ENCODE data around the gene SSU72. TPM values are rescaled to one million over a fixed set of nuclear protein-coding genes. Genes with fewer than 3 reads are reported as not detected.

The SSU72 gene
- total RNA-seq, 1 experiment from 2014 or later = 179 TPM

DNA sequence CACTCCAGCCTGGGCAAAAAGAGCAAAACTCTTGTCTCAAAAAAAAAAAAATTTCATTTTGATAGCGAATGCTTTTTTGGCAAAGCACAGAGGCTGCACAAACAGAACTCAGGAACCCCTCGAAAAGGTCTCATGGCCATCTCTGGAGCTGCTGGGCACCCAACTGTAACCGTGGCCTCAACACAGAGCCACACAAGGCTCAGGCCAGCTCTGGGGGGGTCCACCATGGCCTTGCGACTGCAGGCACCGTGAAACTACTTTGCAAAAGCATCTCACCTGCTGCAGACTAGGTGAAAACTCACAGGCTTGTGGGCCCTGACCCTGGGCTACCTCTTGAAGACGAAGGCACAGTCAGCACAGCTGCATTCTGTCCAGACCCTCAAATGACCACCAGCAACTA is 18.2 kb downstream of the SSU72 start:
- Mint-ChIP-seq H3K27me3 (ENCODE audit: low read depth) (no peaks in the 10 kb centered on the region; the same call in 1 of the 2 replicates), H3K4me1 (no peaks in the 10 kb centered on the region), H3K27ac (peak overlapping the region in 1 of 3 experiments; percentile 40; a peak in 1 of 7 replicates), H3K9me3 (no peaks in the 10 kb centered on the region), H3K4me3 (no peak overlapping the region), H3K36me3 (ENCODE audit: insufficient read depth in 1 of 3, low read depth in 3 of 3) (peaks cover 3 to 19% (median 11%) of the 10 kb centered on the region in 3 experiments; a peak in 5 of 7 replicates)
- Histone ChIP-seq H3K9ac (ENCODE audit: extremely low read depth, insufficient read length, low read length) (no peak overlapping the region), H4K5ac (ENCODE audit: insufficient read length, low read depth, low read length) (no peak overlapping the region), H4K20me1 (ENCODE audit: control insufficient read depth, insufficient read depth, insufficient read length) (no peaks in the 10 kb centered on the region), H3K23ac (ENCODE audit: insufficient read length, low read depth, low read length) (no peak overlapping the region), H2AK5ac (ENCODE audit: insufficient read length, low read length) (no peak overlapping the region), H3K18ac (ENCODE audit: insufficient read length, low read depth, low read length) (no peak overlapping the region), H2BK15ac (ENCODE audit: low read depth, low read length) (no peak overlapping the region), H3K79me1 (ENCODE audit: insufficient read depth, low read depth, low read length, poor library complexity, severe bottlenecking) (no peaks in the 10 kb centered on the region), H3K14ac (ENCODE audit: insufficient read depth, low read length) (no peak overlapping the region), H2BK12ac (ENCODE audit: insufficient read length, low read depth, low read length) (no peak overlapping the region), H3T11ph (ENCODE audit: low read length) (no peak overlapping the region), H2BK20ac (ENCODE audit: low read depth, low read length, poor library complexity, severe bottlenecking) (no peak overlapping the region), H3K79me2 (ENCODE audit: insufficient read depth, low read length) (no peaks in the 10 kb centered on the region), H4K91ac (ENCODE audit: insufficient read length, low read depth, low read length) (no peak overlapping the region), H2BK120ac (ENCODE audit: low read depth, low read length, poor library complexity, severe bottlenecking) (no peak overlapping the region), H3K27ac (ENCODE audit: insufficient read length, low read depth, low read length) (no peak overlapping the region), H3K4me1 (ENCODE audit: insufficient read depth, low read length) (no peaks in the 10 kb centered on the region), H3K27me3 (ENCODE audit: insufficient read depth, low read length) (no peaks in the 10 kb centered on the region), H4K8ac (replicated peaks; ENCODE audit: insufficient read length, low read depth, low read length) (no peak overlapping the region), H2BK5ac (ENCODE audit: insufficient read length, low read length) (no peak overlapping the region), H3K23me2 (ENCODE audit: insufficient read length, low read depth, low read length, poor library complexity, severe bottlenecking) (no peaks in the 10 kb centered on the region), H3K56ac (ENCODE audit: insufficient read length, low read depth, low read length) (no peak overlapping the region), H2AFZ (ENCODE audit: low read length) (no peak overlapping the region), H3K9me3 (ENCODE audit: control insufficient read depth, low read depth, low read length) (no peaks in the 10 kb centered on the region), H3K4me2 (ENCODE audit: insufficient read depth, insufficient read length, low read length) (no peak overlapping the region), H3K4ac (ENCODE audit: low read depth, low read length) (no peak overlapping the region)
- WGBS (ENCODE audit: extremely low coverage, insufficient read length, low lambda C conversion rate) = no CpG with 5 or more reads among the region's 6 CpGs
- TF ChIP-seq, protein P1, sequence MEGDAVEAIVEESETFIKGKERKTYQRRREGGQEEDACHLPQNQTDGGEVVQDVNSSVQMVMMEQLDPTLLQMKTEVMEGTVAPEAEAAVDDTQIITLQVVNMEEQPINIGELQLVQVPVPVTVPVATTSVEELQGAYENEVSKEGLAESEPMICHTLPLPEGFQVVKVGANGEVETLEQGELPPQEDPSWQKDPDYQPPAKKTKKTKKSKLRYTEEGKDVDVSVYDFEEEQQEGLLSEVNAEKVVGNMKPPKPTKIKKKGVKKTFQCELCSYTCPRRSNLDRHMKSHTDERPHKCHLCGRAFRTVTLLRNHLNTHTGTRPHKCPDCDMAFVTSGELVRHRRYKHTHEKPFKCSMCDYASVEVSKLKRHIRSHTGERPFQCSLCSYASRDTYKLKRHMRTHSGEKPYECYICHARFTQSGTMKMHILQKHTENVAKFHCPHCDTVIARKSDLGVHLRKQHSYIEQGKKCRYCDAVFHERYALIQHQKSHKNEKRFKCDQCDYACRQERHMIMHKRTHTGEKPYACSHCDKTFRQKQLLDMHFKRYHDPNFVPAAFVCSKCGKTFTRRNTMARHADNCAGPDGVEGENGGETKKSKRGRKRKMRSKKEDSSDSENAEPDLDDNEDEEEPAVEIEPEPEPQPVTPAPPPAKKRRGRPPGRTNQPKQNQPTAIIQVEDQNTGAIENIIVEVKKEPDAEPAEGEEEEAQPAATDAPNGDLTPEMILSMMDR (conservative IDR thresholded peaks at IDR 0.05) = no peak
- no peak for DNase-seq
